ENCODE measurements around the gene EPN1. TPM values are rescaled to one million over a fixed set of nuclear protein-coding genes. Genes with fewer than 3 reads are reported as not detected.

The EPN1 gene
- total and polyA plus RNA-seq, 9 of the 15 experiments (the other 6 are each of a cell fraction or from before 2014, with no cell fraction given), result 0.08 to 138 (median 12.7) TPM

GRCh38 chr19:55684946-55685681 lies 10.1 kb downstream of the EPN1 start (continued):
- TF ChIP-seq RBFOX2 (IDR thresholded peaks at IDR 0.05; ENCODE audit: low read depth, low read length) (peak; percentile 54), POLR2G (IDR thresholded peaks at IDR 0.05; ENCODE audit: low read depth, low read length) (peak; percentile 62), GABPA (tag; conservative IDR thresholded peaks at IDR 0.05; ENCODE audit: low read depth) (no peak), HNRNPL (IDR thresholded peaks at IDR 0.05; ENCODE audit: low read depth, low read length) (0 out of 2 replicates have a peak, but pooled peaks have one; percentile 30), ZNF449 (CRISPR knock-in tag; IDR thresholded peaks at IDR 0.05) (no peak)
- TF ChIP-seq, protein P1, sequence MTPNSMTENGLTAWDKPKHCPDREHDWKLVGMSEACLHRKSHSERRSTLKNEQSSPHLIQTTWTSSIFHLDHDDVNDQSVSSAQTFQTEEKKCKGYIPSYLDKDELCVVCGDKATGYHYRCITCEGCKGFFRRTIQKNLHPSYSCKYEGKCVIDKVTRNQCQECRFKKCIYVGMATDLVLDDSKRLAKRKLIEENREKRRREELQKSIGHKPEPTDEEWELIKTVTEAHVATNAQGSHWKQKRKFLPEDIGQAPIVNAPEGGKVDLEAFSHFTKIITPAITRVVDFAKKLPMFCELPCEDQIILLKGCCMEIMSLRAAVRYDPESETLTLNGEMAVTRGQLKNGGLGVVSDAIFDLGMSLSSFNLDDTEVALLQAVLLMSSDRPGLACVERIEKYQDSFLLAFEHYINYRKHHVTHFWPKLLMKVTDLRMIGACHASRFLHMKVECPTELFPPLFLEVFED (CRISPR knock-in tag; conservative IDR thresholded peaks at IDR 0.05), result no peak

DNA sequence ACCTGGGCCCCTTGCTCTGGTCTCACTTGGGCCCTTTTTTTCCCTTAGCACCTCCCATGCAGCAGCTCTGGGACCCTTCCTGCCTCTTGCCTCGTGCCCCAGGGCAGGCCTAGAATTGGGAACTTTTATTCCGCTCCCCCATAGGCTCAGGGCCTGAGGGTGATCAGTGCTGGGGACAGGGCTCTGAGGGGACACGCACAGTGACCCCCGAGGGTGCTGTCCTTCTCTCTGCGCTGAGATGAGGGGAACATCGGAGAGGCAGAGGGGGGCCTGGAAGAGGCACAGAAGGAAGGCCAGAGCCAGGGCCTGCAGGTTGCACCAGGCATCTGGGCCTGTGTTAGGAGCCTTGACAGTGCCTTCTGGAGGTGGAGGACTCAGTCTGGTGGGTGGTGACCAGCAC lies 10.8 kb downstream of the EPN1 start:
- H3K9me3 ChIP-seq (replicated peaks; ENCODE audit: control insufficient read depth, insufficient read depth, low read depth, low read length), result no peaks in the 10 kb centered on the region
- H3K4me3 ChIP-seq, result no peak overlapping the region
- WGBS (ENCODE audit: insufficient coverage, low coverage, missing lambda C conversion rate), result 93% methylated on average over 5 of the region's 6 CpGs
- H3K4me2 ChIP-seq (ENCODE audit: insufficient read depth, low read length), result no peak overlapping the region
- H3K4me1 ChIP-seq (replicated peaks in 1 of 2; ENCODE audit: control insufficient read depth in 2 of 2, insufficient read depth in 2 of 2, low read length in 2 of 2), result peaks cover 0 to 55% of the 10 kb centered on the region in 2 experiments; a peak in 3 of 5 replicates
- ChIA-PET POLR2A (no interaction called here), CTCF (ENCODE audit: low intra/inter-chr PET ratio) (interaction anchor here (0.6 kb wide), 1 partner anchor 24 kb away, joined by 4 read pairs; no protein-coding TSS in a partner anchor)
- intact Hi-C loops (cut with micrococcal nuclease) (no loop called here), in situ Hi-C loops (cut with MboI) (no loop called here)
- peaks cover 86% of the 10 kb centered on the region; the same call in 2 of the 3 replicates for H3K36me3 ChIP-seq (ENCODE audit: control insufficient read depth, insufficient read depth, low read length)
- no TSS peak for BruUV-seq (replicated peaks)
- FAIRE-seq (no peak), ATAC-seq (no peak), DNase-seq (ENCODE audit: extremely low read depth in 1 of 4, low spot score in 3 of 4) (no peak)
- H3K27me3 ChIP-seq (ENCODE audit: control insufficient read depth in 2 of 2, insufficient read depth in 2 of 2, low read length in 2 of 2), result no peaks in the 10 kb centered on the region
- H3K27ac ChIP-seq (ENCODE audit: extremely low read depth, low read depth, low read length), result no peak overlapping the region
- no peaks in the 10 kb centered on the region for H3K9me1 ChIP-seq (ENCODE audit: control insufficient read depth, insufficient read depth, low read length)
- TF ChIP-seq ATF1 (CRISPR knock-in tag; IDR thresholded peaks at IDR 0.05) (no peak), ATF1 (tag; IDR thresholded peaks at IDR 0.05) (no peak), PHF8 (IDR thresholded peaks at IDR 0.05; ENCODE audit: borderline replicate concordance, low read length) (no peak), ERF (CRISPR knock-in tag; IDR thresholded peaks at IDR 0.05) (no peak), CAMTA2 (CRISPR knock-in tag; conservative IDR thresholded peaks at IDR 0.05) (no peak), HBP1 (CRISPR knock-in tag; IDR thresholded peaks at IDR 0.05) (no peak)
- no peak overlapping the region for H3K9ac ChIP-seq (ENCODE audit: insufficient read depth in 1 of 2, low read depth in 2 of 2, low read length in 2 of 2)
- H3K79me2 ChIP-seq (ENCODE audit: control insufficient read depth, insufficient read depth, low read length), result peaks cover 32% of the 10 kb centered on the region
- peaks cover 39% of the 10 kb centered on the region for H4K20me1 ChIP-seq (replicated peaks; ENCODE audit: control insufficient read depth, insufficient read depth, low read length)
- no peak overlapping the region for H2AFZ ChIP-seq (ENCODE audit: low read depth, low read length)
